Measurements from ENCODE around the gene DAAM2.

DNA sequence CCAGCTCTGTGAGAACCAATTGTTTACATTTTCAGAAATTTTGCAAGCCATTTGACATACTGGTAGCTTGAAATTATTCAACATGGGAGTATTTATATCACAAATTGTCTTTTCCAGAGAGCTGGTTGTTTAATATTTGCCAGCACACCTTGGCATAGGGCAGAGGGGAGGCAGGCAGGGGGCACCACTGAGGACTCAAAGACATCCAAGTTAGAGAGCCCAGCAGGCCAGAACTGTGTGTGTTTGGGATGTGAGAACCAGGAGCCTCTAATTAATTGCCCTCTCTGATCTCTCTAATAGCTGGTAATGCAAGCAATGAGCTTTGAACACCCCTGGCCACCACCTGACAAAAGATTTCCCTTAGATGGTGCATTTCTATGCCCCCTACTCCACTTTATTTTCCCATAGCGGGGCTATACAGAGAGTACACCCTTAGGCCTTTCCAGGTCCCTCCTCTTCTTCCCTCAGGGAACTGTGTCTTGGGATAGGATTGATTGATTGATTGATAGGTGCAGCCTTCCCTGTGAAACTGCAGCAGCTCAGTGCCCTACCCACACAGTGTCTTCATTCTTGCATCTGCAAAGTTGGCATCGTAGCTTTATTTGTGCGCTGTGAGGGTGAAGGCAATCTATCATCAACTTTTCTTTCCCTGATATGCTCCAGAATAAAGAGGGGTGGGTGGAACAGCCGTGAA lies 112.9 kb downstream of the DAAM2 start:
- TF ChIP-seq, protein P1, sequence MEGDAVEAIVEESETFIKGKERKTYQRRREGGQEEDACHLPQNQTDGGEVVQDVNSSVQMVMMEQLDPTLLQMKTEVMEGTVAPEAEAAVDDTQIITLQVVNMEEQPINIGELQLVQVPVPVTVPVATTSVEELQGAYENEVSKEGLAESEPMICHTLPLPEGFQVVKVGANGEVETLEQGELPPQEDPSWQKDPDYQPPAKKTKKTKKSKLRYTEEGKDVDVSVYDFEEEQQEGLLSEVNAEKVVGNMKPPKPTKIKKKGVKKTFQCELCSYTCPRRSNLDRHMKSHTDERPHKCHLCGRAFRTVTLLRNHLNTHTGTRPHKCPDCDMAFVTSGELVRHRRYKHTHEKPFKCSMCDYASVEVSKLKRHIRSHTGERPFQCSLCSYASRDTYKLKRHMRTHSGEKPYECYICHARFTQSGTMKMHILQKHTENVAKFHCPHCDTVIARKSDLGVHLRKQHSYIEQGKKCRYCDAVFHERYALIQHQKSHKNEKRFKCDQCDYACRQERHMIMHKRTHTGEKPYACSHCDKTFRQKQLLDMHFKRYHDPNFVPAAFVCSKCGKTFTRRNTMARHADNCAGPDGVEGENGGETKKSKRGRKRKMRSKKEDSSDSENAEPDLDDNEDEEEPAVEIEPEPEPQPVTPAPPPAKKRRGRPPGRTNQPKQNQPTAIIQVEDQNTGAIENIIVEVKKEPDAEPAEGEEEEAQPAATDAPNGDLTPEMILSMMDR (IDR thresholded peaks at IDR 0.05): no peak
- no peak for TF ChIP-seq POLR2AphosphoS5 (IDR thresholded peaks at IDR 0.05)

All from breast epithelium (tissue), 3 donors.